Stimulated activated CD8-positive, alpha-beta memory T cell treated with anti-CD3 and anti-CD28 coated beads, Interleukin-12 subunit alpha, Interleukin-12 subunit beta, amount 100 ng/mL, for 24 hours (primary cell): Measurements from ENCODE around the gene TSC22D2.

Experiments
- DNase-seq: peaks from one replicate; pipeline ENCODE4 v3.0.0-alpha.2; 2020; ENCODE audit errors: extremely low read depth

TSC22D2 gene

DNA sequence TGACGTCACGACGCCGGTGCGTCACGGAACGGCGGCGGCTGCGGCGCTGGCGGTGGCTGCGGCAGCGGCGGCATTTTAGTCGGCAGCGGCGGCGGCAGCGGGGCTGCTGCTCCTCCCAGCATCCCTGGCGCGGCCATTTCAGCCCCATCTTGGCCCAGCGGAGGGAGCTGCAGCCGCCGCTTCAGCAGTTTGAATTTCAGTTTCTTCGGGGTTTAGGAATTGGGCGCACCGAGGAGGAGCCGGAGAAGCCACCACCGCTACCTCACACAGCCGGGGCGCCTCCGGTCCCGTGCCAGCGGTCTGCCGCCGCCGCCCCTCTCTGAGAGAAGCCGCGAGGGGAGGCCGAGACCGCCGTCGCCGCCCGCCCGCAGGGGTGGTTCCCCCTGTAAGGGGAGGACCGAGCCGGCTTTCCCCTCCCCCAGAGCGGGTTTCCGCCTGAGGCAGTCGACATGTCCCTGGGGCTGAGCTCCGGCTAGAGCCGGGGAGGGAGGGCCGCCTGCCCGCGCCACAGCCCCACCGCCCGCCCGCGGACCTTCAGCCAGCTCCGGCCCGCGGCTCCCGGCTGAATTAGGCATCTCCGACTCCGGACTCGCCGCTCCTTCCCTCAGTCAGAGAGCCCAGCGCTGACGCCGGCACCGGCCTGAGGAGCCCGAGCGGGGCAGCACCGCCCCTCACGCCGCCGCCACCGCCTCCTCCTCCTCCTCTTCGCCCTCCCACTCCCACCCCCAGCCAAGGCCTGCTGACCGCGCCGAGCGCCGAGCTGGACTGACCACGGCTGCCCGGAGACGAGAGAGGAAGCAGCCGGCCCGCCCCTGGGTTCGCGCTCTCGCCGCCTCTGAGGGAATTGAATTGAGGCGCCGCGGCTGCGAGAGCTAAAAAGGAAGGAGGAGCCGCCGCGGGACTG is at the start of gene TSC22D2:
Gene TSC22D2, plus strand, starts transcription at position 78 of the 904 bp plus-strand sequence. CDS start 1,053 bp downstream, outside the sequence.
- DNase-seq: peak; percentile 90

DNA sequence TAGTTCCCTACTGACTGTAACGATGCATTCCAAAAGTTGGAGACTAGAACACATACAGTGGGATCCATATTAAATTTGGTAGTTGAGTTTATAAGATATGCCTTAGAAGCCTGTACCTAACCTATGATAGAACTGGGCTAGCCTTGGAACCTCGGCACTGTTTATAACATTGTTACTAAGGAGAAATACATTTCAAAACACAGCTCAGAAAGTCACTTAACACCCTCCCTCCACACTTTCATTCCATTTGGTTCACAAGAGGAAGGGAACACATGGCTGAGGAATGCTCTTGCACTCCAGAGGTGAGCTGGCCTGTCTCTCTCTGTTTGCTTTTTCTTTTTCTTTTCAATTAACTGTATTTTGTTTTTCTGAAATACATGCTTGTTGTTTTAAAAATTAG is 48.7 kb upstream of the TSC22D2 start:
- no peak for DNase-seq

DNA sequence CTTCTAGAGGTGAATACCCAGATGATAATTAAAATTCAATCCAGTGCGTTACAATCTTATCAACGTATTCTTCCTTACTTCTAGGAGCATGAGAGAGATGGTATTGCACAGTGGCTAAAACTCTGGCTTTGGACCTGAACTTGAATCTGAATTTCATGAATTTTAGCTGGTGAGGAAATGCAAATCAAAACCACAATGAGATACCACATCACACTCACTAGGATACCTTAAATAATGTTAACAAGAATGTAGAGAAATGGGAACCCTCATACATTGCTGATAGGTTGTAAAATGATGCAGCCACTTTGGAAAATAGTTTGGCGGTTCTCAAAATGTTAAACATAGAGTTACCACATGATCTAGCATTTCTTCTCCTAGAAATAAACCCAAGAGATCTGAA is 47.1 kb upstream of the TSC22D2 start:
- no peak for DNase-seq

DNA sequence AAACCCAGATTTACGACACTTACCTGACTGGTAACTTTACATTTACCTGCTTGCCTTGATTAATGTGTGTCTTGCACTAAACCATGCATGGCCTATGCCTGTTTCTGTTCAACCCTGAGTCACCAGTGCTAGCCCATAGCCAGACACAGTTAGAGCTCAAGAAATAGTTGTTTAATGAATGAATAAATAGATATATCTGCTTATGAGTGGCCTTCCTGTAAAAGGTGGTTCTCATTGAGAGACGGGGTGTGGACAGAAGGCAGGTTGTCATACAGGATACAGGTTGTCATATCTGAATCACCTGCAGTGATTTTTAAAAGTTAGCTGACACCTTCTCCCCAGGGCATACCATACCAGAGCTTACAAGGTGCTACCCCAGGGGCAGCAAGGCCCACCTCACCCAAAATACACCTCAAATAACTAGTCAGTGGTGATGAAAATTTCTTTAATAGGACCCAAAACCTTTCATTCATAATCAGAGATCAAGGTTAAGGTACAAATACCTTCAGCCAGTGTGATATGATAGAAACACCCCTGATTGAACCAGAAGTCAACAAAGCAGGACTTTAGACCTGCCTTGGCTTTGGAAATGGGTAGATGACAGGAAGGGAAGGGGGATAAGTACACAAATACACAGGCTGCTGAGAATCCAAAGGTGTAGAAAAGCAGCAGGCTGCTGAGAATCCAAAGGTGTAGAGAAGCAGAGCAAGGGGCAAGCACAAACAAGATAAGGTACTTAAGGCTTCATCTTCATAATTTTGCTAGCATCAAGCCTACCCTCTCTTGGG is 45.4 kb upstream of the TSC22D2 start:
- DNase-seq: no peak

DNA sequence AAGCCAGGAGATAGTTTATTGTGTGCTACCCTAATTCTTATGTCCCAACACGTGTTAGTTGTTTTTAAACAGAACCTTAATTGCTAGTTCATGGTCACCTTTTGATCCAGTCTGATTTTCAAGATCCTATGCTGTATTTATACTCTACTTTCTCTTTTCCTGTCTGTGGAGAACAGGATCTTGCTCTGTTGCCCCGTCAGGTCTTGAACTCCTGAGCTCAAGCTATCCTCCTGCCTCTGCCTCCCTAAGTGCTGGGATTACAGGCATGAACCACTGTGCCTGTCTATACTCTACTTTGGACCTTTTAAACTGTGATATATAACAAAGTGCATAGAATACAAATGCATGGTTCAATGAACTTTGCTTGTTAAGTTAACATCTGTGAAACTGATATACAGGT is 44.7 kb upstream of the TSC22D2 start:
- DNase-seq: no peak

DNA sequence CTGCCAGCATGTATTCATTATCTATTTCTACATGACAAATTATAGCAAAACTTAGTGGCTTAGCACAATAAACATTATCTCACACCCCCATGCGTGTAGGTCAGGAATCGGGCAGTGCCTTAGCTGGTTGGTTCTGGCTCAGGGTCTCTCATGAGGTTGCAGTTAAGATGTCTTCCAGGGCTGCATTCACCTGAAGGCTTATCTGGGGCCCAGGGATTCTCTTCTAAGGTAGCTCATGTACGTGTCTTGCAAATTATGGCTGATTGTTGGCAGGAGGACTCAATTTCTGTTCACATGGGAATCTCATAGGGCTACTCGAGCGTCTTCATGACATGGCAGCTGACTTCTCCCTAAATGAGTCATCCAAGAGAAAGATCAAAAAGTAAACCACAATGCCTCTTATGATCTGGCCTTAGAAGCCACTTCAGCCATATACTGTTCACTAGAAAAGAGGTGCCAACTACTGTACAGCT is 42.9 kb upstream of the TSC22D2 start:
- DNase-seq: no peak

DNA sequence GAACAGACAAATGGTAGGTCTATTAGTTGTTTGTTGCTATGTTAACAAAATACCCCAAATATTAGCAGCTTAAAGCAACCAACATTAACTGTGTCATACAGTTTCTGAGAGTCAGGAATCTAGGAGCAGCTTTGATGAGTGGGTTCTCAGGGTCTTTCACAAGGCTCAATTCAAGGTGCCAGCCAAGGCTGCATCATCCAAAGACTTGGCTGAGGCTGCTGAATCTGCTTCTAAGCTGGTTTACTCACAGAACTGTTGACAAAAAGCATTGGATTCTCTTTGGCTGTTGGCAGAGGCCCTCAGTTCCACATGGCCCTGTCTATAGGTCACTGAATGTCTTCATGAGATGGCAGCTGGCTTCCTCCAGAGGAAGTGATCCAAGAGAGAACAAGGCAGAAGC is 40.3 kb upstream of the TSC22D2 start:
- no peak for DNase-seq

DNA sequence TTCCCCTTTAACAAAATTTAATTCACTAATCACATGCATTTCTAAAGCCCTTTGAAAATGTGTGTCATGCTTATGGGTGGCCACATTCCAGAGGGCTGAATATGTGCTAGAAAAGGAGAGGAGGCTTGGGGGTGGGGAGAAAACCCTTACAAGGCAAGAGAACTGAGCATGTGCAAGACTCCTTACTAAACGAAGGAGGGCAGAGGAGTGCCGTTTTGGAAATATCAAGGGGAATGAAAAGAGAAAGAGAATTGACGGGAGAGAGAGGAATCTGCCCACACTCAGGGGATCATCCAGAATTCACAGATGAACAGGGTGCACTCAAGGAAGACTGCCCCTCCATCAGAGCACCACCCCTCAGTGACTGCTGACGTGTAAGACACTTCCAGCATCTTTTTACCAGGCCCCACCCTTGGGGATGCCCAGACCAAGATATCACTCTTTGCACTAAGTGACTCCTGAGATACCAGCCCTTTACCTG is 37.9 kb upstream of the TSC22D2 start:
- DNase-seq: no peak

DNA sequence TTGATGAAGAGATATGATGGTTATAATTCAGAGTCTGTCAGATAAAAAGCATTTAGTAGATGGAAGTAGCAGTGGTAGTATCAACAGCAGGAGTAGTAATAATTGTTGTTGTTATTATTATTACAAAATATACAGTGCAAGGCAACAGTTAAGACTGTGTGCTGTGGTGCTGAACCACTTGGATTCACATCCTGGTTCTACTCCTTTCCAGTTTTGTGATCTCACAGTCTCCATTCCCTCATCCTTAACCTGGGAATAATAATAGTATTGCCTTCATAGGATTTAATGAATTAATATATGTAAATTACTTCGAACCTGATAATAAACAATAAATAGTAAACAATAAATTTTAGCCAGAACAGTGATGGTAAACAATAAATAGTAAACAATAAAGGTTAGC is 37.1 kb upstream of the TSC22D2 start:
- no peak for DNase-seq

DNA sequence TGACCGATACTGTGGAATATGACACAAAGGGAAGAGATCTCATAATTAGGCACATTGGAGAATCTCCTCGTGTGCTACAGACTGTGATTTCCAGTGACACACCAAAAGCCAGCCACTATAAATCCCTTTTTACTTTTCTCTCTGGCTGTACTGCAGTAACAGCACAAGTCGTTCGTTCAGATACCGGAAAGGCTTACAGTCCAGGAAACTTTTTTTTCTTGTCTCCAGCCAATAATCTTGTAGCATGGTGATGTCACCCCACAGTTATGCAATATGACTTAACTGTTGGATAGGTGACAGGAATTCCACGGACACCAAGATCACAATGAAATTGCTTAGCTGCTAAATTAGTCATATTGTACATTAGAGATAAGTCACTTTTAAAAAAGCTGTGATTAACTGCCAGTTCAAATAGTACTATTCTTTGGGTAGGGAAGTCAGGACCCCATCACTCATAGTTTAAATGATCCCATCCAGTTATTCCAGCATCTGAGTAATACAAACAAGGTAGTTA is 36.3 kb upstream of the TSC22D2 start:
- DNase-seq: no peak

DNA sequence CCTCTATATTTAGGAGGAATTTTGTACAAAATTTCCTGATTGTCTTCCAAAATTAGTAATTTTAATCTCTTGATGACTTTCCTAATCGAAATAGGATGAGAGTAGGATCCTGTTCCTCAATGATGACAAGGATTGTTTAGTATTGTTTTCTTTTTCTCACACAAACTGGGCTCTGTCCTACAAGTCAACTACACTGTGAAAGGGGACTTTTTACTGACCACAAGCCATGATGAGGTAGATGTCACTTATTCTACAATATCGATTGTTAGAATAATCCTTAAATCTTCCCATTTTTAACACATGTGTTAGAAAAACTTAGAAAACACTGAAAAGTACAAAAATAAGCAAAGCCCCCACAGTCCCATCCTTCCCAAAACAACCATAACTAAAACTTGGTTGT is 35.8 kb upstream of the TSC22D2 start:
- no peak for DNase-seq

DNA sequence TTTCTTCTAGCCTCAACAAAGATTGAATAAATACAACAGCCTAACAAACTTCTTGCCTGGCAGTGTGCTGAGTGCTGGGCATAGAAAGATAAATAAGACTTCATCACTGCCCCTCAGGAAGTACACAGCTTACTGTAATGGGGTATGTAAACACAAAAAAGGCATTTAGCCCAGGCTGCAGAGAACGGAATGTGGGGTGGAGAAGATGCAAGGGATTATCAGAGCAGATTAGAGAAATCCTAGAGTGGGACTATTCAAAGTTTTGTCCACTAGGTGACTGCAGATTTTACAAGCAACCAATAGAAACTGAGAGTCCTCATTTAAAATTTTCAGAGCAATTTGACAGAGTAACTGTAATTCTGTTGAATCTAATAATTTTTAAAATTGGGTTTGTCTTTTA is 35.4 kb upstream of the TSC22D2 start:
- no peak for DNase-seq

DNA sequence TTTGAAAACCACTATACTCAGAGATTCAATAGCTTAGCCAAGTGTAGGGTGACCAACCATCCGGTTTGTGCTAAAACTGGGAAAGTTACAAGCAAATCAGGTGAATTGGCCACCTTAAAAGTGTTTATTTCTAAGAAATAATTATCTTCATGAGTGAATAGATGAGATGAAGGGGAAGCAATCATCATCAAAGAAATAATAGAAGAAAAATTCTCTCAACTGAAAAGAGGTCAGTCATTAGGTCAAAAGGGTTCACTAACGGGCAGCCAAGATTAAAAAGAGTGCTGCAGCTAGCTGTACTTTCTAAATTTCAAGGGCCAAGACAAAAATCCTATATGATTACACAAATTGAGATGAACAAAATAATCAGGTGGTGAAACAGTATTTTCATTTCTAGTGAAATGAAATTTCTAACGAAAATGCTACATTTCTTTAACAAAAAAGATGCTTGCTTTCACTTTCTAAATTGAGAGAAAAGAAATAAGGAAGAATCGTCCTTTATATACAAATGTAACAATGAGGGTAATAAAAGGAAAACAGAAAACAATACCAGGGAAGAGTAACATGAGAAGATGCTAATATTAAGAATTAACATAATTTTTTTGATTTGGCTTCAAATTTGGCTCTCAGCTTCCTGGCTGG is 34.7 kb upstream of the TSC22D2 start:
- no peak for DNase-seq

DNA sequence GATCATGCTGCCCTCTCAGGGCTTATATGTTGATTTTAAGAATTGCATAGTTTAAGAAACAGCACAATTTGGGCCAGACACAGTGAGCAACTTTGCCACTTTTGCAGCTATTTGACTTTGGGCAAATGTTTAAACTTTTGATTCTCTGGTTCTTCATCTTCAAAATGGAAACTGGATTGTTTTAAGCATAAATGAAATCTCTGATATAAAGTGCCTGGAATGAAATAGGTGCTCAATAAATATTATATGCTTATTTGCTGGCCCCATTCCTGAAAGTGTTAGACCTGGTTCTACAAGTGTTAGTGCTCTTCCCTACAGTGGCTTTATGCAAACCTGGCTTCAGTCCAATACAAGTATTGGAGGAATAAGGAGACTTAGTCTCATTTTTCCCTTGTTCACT is 33.1 kb upstream of the TSC22D2 start:
- no peak for DNase-seq

DNA sequence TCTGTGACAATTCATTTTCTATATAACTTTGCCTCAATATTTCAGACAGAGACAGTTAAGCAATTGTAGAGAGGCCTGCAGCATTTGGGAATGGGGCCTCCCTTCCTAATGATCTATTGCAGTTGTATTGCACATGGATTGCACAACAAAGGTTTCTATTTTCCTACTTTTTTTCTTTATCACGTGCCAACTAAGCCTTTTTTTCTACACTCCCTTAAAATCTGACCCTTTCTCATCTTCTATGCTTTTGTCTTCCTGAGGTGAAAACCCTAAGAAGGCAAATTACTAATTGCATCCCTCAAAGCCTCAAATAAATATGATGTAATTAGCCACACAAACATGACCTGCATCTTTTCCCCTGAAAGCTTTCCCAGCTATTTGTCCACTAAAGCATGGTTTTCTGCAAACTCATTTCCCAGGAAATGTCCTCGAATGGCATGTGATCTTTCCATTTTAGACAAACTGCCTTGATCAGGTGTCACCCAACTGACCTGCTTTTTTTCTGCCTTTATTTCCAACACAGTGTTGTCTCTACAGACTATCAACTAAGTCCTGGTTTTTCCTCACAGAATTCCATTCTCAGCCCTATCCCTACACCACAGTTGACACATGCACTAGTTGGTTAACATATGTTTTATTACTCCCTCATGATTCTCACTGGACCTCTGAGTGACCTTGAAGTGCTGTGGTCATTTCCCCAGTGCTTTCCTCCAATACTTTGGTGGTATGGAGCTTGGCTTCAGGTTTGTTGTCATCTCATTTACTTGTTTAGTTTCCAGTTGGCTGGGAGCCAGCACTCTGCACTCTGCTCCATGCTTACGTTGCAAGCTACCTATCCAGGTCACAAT is 31.9 kb upstream of the TSC22D2 start:
- no peak for DNase-seq

DNA sequence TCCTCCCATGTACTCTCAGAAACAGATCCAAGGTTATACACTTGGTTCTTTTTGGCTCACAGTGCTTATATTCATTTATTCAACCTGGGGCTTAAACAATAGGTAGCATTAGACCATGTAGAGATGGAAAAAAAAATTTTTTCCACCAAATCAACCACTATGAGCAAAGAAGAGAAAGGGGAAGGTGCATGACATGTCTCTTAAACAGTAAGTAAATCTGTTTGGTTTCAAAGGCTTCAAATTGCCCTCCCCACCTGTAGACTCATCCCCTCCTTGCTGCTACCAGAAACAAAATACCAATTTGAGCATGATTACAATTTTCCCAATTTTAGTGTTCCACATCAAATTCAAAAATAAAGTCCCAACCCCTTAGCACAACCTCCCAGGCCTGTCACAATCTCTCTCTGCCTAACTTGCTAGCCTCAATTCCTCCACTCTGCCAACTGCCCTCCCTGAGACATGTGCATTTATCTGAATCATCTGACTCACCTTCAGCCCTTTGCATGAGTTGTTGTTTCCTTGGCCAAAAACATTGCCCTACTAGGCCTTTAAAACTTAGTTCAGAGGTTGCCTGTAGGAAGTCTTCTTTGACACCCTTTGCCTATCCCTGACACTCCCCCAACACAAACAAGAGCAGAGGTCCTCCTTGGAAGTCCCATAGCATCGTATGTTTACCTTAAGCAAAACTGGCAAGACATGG is 30.3 kb upstream of the TSC22D2 start:
- no peak for DNase-seq

DNA sequence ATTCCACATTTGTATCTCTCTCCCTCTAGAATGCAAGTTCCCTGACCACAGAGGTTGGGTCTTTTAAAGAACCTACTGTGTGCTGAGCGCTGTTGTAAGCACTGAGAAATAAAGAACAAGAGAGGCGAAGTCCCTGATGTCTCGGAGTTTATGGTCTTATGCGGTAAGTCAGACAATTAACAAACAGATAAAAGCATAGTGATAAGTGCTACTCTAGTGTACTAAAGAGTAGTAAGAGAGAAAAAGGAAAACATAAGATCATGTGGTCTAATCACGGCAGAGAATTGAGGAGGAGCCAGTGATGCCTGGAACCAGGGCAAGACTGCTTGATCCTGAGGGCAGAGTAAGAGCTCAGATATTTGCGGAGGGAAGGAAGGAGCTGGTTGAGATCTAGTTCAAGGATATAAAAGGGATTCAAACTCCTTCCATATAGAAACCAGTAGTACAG is 29.8 kb upstream of the TSC22D2 start:
- DNase-seq: no peak

DNA sequence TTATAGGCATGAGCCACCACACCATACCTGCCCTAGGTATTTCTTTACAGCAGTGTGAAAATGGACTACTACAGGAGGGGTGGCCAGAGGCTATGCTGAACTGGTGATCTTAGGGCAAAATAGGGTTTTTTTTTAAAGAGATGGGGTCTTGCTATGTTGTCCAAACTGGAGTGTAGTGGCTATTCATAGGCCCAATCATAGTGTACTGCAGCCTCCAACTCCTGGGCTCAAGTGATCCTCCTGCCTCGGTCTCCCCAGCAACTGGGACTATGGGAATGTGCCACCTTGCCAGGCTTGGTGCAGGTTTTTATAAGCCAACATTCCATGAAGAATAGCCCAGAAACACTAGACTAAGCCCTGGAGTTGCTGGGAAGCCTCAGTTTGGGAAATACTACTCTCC is 28.6 kb upstream of the TSC22D2 start:
- DNase-seq: no peak

DNA sequence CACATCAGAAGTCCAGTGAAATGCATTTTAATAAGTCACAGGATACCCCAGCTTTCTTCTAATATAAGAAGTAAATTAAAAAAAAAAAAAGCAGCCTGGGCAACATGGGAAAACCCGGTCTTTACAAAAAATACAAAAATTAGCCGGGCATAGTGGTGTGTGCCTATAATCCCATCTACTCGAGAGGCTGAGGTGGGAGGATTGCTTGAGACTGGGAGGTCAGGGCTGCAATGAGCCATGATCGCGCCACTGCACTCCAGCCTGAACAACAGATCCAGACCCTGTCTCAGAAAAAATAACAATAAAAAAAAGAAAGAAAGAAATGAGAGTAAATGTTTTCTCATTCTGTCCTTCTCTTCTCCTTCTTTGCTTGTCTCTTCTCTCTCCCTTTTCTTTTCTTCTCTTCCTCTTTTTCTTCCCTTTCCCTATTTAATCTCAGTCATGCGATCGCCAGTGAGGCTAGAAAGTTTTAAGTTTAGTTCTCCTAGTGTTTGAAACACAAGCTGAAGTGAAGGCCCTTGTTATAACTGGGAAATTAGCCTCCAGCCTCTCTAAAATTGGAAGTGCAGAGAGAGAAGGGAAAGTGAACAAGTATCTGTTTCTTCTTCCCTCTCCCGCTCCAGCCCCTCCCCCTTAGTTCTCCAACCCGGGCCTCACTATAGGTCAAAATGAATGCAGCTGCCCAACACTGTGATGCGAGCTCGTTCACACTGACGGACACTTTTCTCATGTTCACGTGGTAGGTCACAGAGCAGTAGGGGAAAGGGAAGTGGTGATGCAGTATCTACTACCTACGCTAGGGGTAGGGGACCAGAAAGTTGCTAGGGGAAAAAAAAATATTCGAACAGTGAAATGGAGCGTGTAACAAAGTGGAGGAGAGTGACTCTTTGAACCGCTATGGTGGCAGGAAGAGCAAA is 23.5 kb upstream of the TSC22D2 start:
- no peak for DNase-seq
